Testis (tissue), 2 donors: ENCODE measurements around the gene ASMTL.

Experiments used
- CTCF ChIP-seq, 3 experiments: fragments of 450-650 bp in 2 of 3; fragments of 200-600 bp in 1 of 3; sonication (generic) in 1 of 3; IDR thresholded peaks; one replicate each; pipeline ENCODE4 v1.5.1; 2016 to 2019; ENCODE audit warnings: antibody characterized with exemption in 3 of 3, mild to moderate bottlenecking in 2 of 3, moderate library complexity in 1 of 3
- POLR2A ChIP-seq: fragments of 450-650 bp; IDR thresholded peaks from one replicate; pipeline ENCODE4 v1.6.1; 2017; ENCODE audit warnings: antibody characterized with exemption, mild to moderate bottlenecking, moderate library complexity

- TF ChIP-seq CTCF (IDR thresholded peaks at IDR 0.05) (no peak), POLR2A (no peak)
Observed at GRCh38 chrX:1481636-1482529, 29.2 kb upstream of the ASMTL start.
